Suprapubic skin (tissue), 3 donors: ENCODE results near the gene MYL4.
"Not testable (repeated sequence)": the region's sequence is repeated elsewhere in the genome, so short reads cannot be mapped to it uniquely, and the experiment has no call there.

ENCODE experiments used
- CTCF ChIP-seq, 2 donors: fragments of 200-600 bp in 1 of 2; fragments of 450-650 bp in 1 of 2; sonication (generic) in 1 of 2; IDR thresholded peaks; one replicate each; pipeline ENCODE4 v1.5.1; 2016 to 2019; ENCODE audit warnings: antibody characterized with exemption in 2 of 2, mild to moderate bottlenecking in 1 of 2, moderate library complexity in 1 of 2
- POLR2A ChIP-seq, 2 donors: fragments of 450-650 bp; IDR thresholded peaks; one replicate each; pipeline ENCODE4 v1.6.1; 2017; ENCODE audit warnings: antibody characterized with exemption in 2 of 2, mild to moderate bottlenecking in 2 of 2, moderate library complexity in 2 of 2

- TF ChIP-seq CTCF, POLR2A (IDR thresholded peaks at IDR 0.05): not testable (repeated sequence)
These were observed 42.3 kb upstream of the MYL4 start for GRCh38 chr17:47166854-47167253.
